BLaER1 (cell line): ENCODE measurements around the gene NR2F6.

Experiments
- H3K27ac ChIP-seq: shearing (Covaris generic); formaldehyde crosslinking; 2 replicates; pipeline ENCODE4 v1.8.1; 2022
- H3K27me3 ChIP-seq: shearing (Covaris generic); formaldehyde crosslinking; 2 replicates; pipeline ENCODE4 v1.8.1; 2022
- H3K36me3 ChIP-seq: shearing (Covaris generic); formaldehyde crosslinking; 2 replicates; pipeline ENCODE4 v1.8.1; 2022
- H3K4me1 ChIP-seq: shearing (Covaris generic); formaldehyde crosslinking; 2 replicates; pipeline ENCODE4 v1.8.1; 2022
- H3K4me2 ChIP-seq: shearing (Covaris generic); formaldehyde crosslinking; 2 replicates; pipeline ENCODE4 v1.8.1; 2022
- H3K4me3 ChIP-seq: shearing (Covaris generic); formaldehyde crosslinking; 2 replicates; pipeline ENCODE4 v1.8.1; 2022
- H3K9ac ChIP-seq: shearing (Covaris generic); formaldehyde crosslinking; 2 replicates; pipeline ENCODE4 v1.8.1; 2022
- H3K9me3 ChIP-seq: shearing (Covaris generic); formaldehyde crosslinking; 2 replicates; pipeline ENCODE4 v1.8.1; 2022
- H4K20me1 ChIP-seq: shearing (Covaris generic); formaldehyde crosslinking; 2 replicates; pipeline ENCODE4 v1.8.1; 2022
- Cebpa-rat ChIP-seq: shearing (Covaris generic); IDR thresholded peaks from 2 replicates; pipeline ENCODE4 v1.8.1; 2022

Gene NR2F6

DNA sequence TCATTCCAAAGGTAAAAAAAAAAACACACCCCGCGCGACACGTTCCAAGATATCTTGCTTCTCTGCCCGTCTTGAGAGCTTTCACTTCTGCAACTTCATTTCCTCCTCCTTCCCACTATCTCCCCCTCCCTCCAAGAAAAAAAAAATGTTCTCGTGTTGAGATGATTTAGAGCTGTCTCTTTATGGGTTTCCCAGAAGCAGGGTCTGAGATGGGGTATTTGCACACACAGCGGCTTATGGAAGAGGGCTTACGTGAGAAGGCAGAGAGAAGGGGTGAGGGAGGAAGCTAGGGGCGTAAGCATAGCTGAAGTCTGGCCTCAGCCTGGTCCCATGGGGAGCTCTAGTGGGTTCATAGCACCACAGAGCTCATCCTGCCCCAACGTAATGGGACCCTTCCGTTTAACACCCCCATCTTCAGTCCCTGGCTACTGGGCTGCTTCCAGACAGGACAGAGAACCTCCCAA, 61.8 kb downstream of the NR2F6 start:
- H3K4me2 ChIP-seq, result peak overlapping the region; percentile 98
- H3K27ac ChIP-seq, result peak overlapping the region; percentile 89
- H3K4me3 ChIP-seq, result peak overlapping the region; percentile 59

DNA sequence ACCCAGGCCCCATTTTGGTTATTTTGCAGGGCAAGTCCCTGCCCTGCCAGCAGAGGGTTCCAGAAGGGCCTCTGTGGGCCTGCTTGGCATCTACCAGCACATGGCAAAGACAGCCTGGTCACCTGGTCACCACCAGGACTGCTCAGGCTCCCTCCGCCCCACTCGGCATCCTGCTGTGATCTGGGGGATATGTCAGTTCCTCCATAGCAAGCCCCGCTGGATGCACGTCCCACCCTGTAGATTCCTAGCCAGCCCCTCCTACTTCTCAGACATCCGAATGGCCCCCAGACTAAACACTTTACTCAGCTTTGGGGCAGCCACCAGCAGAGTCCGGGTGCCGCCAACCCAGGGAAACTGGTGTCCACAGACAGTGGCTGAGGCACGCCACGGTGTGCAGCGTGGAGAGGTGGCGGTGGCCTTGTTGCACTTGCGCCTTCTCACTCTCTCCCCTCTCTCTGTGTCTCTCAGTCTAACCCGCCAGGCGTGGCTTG, 62.4 kb downstream of the NR2F6 start:
- peaks cover 49% of the 10 kb centered on the region for H3K4me1 ChIP-seq
- H3K4me3 ChIP-seq, result peak overlapping the region; percentile 59
- H3K27me3 ChIP-seq, result no peaks in the 10 kb centered on the region
- H3K9ac ChIP-seq, result peak overlapping the region; percentile 75
- H3K9me3 ChIP-seq, result no peaks in the 10 kb centered on the region
- peak overlapping the region; percentile 98 for H3K4me2 ChIP-seq
- H4K20me1 ChIP-seq, result no peaks in the 10 kb centered on the region
- H3K36me3 ChIP-seq, result peaks cover 71% of the 10 kb centered on the region
- TF ChIP-seq Cebpa-rat, result no peak
- peak overlapping the region; percentile 89 for H3K27ac ChIP-seq

More for the DNA sequence above, 61.8 kb downstream of the NR2F6 start:
- peaks cover 71% of the 10 kb centered on the region for H3K36me3 ChIP-seq
- no peak for TF ChIP-seq Cebpa-rat
- H3K27me3 ChIP-seq, result no peaks in the 10 kb centered on the region
- no peaks in the 10 kb centered on the region for H3K9me3 ChIP-seq
- peak overlapping the region; percentile 75 for H3K9ac ChIP-seq
- no peaks in the 10 kb centered on the region for H4K20me1 ChIP-seq
- peaks cover 49% of the 10 kb centered on the region for H3K4me1 ChIP-seq
